ENCODE measurements around the gene FRMD5. TPM values are rescaled to one million over a fixed set of nuclear protein-coding genes. Genes with fewer than 3 reads are reported as not detected.
A peak's percentile ranks its signal among the peaks of the same experiment; 100 is the strongest.

The FRMD5 gene
- total and polyA plus RNA-seq, 2 experiments from 2014 or later: 5.9 to 10.1 TPM

DNA sequence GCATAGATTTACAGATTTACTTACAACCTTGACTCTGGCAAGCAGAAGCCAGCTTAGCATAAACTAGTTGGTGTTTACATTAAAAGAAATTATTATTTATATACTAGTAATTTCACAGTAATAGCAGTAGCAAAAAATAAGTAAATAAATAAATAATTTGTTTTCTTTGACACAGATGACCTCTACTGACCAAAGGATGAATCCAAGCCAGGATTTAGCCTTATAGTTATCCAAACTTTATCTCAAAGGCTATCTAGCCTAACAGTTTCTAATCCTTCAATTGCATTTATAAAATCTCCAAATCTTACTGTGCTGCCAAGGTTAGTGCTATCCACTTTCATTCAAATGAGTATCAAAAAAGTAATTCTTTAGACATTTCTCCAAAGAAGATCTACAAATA, 64.3 kb downstream of the FRMD5 start (continued):
- TF ChIP-seq REST (IDR thresholded peaks at IDR 0.05; ENCODE audit: unreplicated experiment): no peak

DNA sequence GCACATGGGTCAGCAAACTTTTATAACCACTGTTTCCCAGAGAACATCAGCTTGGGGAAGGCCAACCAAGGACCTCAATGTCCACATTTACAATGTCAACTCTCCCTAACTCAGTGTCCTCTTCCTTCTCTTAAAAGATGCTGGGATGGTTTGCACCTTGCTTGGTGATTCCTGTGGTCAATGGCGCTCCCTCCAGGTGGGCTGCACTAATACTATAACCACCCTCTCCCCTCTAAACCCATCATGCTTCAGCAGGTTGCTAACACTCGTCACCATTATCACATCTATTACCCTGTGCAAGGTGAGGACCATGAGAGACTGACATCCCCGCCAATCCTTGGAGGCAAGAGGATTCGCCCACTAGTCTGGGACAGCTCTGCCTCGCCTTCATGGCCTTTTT, 65.2 kb downstream of the FRMD5 start:
- Histone ChIP-seq H3K27me3 (ENCODE audit: insufficient read depth) (no peaks in the 10 kb centered on the region), H3F3A (replicated peaks; ENCODE audit: low read depth) (no peaks in the 10 kb centered on the region), H2AFZ (no peak overlapping the region), H4K20me1 (replicated peaks; ENCODE audit: insufficient read depth) (peaks cover 8% of the 10 kb centered on the region), H3K27ac (ENCODE audit: low read depth) (no peak overlapping the region), H3K4me1 (ENCODE audit: insufficient read depth) (no peaks in the 10 kb centered on the region), H3K9me2 (ENCODE audit: insufficient read depth) (no peaks in the 10 kb centered on the region), H3K4me3 (no peak overlapping the region), H3K4me2 (no peak overlapping the region), H3K36me3 (ENCODE audit: insufficient read depth) (no peaks in the 10 kb centered on the region), H3K79me2 (replicated peaks; ENCODE audit: insufficient read depth) (no peaks in the 10 kb centered on the region)
- Mint-ChIP-seq H3K27ac (no peak overlapping the region), H3K4me1 (no peaks in the 10 kb centered on the region), H3K9me3 (no peaks in the 10 kb centered on the region), H3K36me3 (ENCODE audit: low read depth) (no peaks in the 10 kb centered on the region), H3K4me3 (no peak overlapping the region), H3K27me3 (ENCODE audit: insufficient read depth, low read depth, poor library complexity) (no peaks in the 10 kb centered on the region)
- ATAC-seq: peak; percentile 52; the same call in 2 of the 3 replicates
- DNase-seq (ENCODE audit: low spot score): no peak
- no peak for TF ChIP-seq EZH2 (IDR thresholded peaks at IDR 0.05; ENCODE audit: low read depth, unreplicated experiment)
- TF ChIP-seq, protein P1, sequence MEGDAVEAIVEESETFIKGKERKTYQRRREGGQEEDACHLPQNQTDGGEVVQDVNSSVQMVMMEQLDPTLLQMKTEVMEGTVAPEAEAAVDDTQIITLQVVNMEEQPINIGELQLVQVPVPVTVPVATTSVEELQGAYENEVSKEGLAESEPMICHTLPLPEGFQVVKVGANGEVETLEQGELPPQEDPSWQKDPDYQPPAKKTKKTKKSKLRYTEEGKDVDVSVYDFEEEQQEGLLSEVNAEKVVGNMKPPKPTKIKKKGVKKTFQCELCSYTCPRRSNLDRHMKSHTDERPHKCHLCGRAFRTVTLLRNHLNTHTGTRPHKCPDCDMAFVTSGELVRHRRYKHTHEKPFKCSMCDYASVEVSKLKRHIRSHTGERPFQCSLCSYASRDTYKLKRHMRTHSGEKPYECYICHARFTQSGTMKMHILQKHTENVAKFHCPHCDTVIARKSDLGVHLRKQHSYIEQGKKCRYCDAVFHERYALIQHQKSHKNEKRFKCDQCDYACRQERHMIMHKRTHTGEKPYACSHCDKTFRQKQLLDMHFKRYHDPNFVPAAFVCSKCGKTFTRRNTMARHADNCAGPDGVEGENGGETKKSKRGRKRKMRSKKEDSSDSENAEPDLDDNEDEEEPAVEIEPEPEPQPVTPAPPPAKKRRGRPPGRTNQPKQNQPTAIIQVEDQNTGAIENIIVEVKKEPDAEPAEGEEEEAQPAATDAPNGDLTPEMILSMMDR (conservative IDR thresholded peaks at IDR 0.05; ENCODE audit: low read depth in 2 of 2): peak; percentile 19 to 49; a peak in 3 of 4 replicates
- TF ChIP-seq STAT1 (IDR thresholded peaks at IDR 0.05; ENCODE audit: unreplicated experiment): no peak

- ATAC-seq (no peak), DNase-seq (ENCODE audit: low spot score) (no peak)
- Mint-ChIP-seq H3K4me1 (no peaks in the 10 kb centered on the region), H3K36me3 (ENCODE audit: low read depth) (no peaks in the 10 kb centered on the region), H3K9me3 (no peaks in the 10 kb centered on the region), H3K27me3 (ENCODE audit: insufficient read depth, low read depth, poor library complexity) (no peaks in the 10 kb centered on the region), H3K4me3 (no peak overlapping the region), H3K27ac (no peak overlapping the region)
- Histone ChIP-seq H3K4me1 (ENCODE audit: insufficient read depth) (no peaks in the 10 kb centered on the region), H3K27ac (ENCODE audit: low read depth) (no peak overlapping the region), H3K4me3 (no peak overlapping the region), H3K27me3 (ENCODE audit: insufficient read depth) (no peaks in the 10 kb centered on the region), H3K36me3 (ENCODE audit: insufficient read depth) (no peaks in the 10 kb centered on the region), H4K20me1 (replicated peaks; ENCODE audit: insufficient read depth) (peaks cover 4% of the 10 kb centered on the region; the same call in 1 of the 2 replicates), H2AFZ (no peak overlapping the region), H3F3A (replicated peaks; ENCODE audit: low read depth) (no peaks in the 10 kb centered on the region), H3K4me2 (no peak overlapping the region), H3K79me2 (replicated peaks; ENCODE audit: insufficient read depth) (no peaks in the 10 kb centered on the region), H3K9me2 (ENCODE audit: insufficient read depth) (no peaks in the 10 kb centered on the region)
- no peak for TF ChIP-seq POLR2AphosphoS5 (IDR thresholded peaks at IDR 0.05; ENCODE audit: low read depth)
- no peak for TF ChIP-seq REST (IDR thresholded peaks at IDR 0.05; ENCODE audit: unreplicated experiment)
Measured at GRCh38 chr15:44128443-44128842, 66.6 kb downstream of the FRMD5 start.

All from GM23338 (cell line).